HUDEP-2 (cell line): ENCODE data around the gene RIPOR2.

Experiments used
- DNase-seq, 76 experiments: peaks; one replicate each; lab custom pipeline; 2025; ENCODE audit not compliant: unreplicated experiment in 76 of 76; lab: John Stamatoyannopoulos, UW

The RIPOR2 gene

DNA sequence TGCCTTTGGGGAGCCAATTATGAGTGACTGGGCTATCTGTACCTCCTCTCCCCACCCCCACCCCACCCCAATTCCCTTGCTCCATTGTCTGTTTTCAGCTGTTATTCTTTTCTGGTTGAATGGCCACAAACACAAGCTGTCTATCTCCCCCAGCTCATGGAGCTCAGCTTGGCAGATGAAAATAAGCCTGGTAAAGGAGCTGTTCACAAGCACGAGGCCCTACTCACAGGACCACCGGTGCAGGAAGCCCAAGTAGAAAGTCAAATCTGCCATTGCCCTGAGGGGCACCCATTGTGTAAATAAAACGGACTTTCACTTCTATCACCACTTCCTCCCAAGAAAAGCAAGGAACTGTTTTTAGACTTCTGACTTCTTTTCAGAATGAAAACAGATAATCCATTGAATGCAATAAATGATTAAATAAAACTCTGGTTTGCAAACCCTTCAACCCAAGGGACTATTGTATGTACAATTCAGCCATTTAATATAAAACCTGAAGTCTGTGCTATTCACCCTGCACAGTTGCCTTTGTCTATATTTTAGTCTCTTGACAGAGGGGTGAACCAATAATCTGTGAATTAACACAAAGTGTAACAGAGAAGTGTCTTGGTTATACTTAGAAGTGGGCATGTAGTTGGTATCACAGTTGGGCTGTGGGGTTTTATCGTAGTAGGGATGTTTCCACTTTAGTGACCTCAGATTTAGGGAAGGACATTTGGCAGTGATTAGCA is 27.7 kb downstream of the RIPOR2 start:
- DNase-seq: no peak

DNA sequence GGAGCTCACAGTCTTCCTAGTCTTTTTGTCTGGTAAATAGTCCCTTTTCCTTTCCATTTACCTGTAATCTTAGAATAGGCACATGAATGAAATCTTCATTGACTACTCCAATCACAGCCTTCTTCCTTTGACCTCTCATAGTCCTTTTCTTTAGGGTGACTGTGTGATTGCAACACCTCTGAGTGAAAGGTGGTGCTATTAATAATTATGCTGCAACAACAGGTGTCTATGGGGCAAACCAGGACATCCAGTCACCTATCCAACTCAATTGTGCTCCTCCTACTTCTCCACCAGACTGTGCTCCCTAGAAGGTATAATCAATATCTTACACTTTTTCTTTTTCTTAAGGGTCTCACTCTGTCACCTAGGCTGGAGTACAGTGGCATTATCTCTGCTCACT is 29.4 kb downstream of the RIPOR2 start:
- no peak for DNase-seq

DNA sequence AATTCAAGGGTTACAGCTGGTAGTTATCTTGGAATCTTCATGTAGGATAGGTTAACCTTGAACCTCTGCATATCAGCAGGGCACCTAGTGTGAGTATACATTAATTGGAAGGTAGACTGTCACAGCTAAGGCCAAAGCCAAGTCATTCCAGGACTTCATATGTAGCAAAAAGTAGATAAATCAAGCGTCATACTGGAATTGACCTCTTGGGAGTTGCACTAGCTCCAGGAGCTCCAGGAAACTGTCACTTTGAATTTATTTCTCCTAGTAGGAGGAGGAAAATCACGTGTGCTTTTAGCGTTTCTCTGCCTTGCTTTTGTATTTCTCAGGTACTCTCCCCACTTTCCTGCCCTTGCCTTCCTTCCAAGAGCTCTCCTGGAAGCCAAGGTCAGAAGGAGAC is 30.3 kb downstream of the RIPOR2 start:
- DNase-seq: no peak

DNA sequence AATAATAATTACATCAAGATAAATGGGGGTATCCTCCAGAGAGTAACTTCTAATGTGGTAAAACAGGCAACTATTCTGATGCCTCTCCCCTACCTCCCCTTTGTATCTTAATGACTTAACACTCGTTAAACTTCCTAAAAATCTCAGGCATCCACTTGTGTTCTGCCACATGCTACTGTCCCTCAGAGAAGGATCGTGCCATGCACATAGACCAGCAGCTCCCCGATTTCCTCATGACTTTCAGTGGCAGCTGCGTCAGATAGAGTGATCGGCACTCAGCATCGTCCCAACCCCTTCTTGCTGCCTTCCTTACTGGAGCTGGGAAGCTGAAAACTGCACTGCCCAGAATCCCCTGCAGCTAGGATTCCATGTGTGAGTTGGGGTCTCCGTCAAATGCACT is 32.1 kb downstream of the RIPOR2 start:
- DNase-seq: no peak

DNA sequence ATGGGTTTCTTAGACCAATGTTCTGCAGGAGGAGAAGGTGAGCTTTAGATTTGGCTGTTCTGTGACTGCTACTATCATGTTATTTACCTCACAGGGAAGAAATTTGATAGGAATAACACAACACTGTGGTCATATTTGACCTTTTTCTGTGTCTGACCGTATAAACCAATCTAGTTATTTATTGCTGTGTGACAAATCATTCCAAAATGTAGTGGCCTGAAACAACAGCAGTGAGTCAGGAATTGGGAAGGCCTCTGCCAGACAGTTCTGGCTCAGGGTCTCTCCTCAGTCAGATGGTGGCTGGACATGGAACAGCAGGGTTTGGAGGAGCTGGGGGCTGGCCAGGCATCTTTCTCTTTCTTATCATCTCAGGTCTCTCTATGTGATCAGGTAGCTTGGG is 33.0 kb downstream of the RIPOR2 start:
- DNase-seq: no peak

DNA sequence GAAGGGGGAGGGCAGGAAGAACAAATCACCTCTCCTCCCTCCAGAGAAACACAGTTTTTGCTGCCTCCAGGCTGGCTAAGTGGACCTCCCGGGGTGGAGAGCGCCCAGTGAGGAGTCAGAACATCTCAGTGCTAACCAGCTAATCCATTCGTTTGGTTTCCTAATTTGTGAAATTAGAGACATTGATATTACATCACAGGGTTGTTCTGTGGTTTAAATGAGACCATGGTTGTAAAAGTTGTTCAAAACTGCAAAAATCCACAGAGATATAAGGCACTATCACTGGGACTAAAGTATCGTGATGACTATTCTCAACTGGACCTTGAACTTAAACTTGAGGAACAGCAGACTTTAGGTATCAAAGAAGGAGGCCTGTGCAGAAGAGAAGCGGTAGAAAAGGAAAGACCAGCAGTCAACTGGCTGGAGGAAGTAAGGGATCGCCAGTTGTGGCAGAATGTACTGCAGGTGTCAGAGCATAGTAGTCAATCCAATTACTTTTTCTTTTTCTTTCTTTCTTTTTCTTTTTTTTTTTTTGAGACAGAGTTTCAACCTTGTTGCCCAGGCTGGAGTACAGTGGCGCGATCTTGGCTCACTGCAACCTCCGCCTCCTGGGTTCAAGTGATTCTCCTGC is 33.9 kb downstream of the RIPOR2 start:
- DNase-seq: no peak

DNA sequence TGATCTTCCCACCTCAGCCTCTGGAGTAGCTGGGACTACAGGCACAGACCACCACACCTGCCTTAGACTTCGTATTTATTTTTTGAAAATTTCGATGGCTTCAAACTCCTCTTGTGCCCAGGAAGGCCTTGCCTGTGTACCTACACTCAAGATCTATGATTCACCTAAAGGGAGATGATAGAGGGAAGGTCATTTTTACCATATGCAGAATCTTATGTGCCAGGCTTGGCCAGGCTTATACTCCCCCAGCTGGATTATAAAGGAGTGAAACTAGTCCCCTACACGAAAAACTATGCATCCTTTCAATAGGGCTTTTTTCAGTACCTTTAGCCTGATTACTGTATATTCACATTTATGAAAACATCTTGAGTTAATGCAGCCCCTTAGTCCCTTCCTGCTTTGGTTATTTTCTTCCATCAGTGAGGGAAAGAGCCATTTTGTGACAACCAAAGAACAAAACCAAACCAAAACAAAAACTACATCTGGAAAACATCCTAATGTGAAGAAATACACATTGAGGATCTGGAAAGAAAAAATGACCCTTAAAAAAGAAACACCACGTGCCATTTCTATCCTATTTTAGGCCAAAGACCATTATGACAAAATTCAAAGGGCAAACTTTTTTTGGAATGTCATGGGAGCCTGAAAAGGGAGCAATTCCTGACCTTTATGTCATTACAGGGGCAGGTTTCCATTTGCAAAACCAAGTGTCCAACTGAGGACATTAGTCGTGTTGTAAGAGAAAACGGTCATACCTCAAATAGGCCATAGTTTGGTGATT is 34.7 kb downstream of the RIPOR2 start:
- no peak for DNase-seq

DNA sequence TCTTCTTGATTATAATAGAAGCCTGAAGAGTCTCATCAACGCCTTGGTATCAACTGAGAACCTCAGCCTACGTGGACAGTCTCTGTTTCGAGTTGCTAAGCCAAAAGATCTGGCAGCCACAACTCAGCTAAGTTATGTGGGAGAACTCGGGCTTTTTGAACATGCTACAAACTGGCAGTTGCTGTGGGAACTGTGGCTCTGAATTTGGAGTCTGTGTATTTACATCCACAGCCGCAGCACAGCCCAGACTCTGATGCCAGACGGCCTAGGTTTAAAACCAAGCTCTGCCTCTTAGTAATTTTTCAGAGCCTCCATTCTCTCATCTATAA is 35.8 kb downstream of the RIPOR2 start:
- DNase-seq: no peak

DNA sequence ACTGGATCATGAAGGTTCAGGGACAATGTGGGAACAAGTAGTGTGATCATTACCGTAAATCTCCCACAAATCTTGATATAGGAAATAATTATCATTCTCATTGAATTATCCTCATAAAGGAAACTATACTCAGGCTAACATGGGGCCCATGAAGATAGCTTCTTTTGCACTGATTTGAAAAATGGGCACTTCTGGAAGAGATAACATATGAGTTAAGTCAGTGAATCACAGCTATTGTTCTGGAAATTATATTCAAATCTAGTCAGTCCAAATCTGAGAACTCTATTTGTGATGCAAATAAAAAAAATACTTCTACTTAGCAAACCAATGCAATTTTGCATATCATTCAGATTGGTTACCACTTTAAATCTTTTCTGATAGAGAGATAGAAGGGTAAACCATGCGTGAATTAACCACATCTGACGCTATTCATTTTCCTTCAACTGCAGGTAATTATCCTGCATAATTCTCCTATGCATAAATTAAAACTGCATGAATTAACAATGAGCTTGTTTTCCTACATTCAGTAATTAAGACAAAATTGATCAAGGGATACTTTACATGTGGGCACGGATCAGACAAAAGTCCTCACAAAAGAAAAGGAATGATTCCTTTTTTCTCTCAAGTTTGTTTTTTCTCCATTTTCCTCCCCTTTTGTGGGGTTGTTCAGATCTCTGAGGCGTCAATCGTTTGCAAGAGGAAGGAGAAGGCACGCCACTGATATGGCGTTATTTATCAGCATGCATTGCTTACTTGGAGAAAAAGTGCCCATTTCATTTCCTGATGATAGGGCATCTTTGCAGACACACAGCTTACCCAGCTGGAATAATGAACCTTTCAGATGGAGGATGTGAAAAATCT is 36.4 kb downstream of the RIPOR2 start:
- no peak for DNase-seq

DNA sequence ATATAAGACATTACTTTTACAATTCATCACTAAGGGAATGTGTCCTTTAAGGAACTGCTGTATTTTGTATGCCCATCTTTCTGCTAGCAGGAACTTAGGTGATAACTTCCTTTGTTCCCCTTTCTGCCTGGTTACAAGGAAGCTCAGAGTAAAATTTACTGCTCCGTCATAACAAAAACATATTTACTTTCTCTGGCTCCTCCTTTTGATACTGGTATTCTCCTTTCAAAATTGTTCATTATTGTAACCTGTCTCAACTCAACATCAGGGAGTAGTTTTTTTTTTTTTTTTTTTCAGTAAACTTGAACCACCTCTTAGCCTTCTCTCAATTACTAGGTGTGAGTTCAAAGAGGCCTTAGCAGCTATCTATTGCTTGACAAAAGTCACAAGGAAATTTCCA is 37.1 kb downstream of the RIPOR2 start:
- no peak for DNase-seq

DNA sequence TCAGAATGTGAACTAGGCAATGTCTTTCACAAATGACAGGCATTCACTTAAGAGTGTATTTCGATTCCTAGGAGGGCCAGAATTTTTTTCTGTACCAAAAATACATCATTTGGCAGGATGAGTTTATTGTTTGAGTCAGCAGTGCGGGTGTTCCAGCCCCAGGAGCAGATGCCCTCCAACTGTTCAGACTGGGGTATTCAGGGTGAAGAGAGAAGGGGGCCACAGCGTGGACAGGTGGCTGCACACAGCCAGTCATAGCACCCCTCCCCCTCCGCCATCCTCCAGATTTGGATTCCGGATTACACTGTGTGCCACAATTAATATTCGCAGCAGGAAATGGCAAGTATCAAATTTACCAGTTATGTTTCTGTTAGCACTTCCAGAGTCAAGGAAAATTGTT is 38.6 kb downstream of the RIPOR2 start:
- no peak for DNase-seq

DNA sequence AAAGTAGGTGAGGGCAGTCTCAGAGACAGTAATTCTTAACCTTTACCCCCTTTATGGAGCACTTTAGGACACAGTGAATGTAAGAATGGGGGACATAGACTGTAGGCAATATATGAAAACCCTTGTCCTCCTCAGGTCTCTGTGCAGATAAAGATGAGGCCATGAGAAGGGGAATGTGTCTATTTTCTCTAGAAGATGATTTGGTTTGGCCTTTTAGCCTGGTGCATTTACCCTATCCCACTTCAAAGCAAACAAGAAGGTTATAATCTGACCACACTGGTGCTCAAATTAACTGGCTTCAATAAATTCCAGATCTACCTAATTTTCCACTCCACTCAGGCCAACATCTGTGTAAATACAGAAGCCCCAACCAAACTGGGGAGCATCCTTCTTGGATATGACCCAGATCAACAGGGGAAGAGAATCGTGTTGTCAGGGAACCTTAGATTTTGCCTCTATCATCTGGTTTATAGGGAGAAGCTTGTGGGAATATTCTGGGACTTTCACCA is 42.4 kb downstream of the RIPOR2 start:
- no peak for DNase-seq

DNA sequence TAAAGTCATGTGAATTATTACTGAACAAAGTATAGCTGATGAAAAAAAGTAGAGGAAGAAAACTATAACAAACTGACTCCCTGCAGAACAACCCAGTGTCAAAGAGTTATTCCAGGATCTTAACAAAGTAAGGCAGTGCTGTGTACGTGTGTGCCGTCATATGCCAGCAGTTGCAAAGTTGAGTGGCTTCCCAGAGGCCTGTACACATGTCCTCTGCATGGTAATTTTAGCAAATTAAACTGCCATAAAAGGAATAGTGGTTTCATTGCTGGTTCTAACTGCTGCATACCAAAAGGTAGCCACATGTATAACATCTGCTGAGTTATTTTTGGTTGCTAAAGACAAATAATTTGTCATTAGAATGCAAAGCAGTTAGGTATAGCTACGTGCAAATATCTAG is 44.8 kb downstream of the RIPOR2 start:
- no peak for DNase-seq

DNA sequence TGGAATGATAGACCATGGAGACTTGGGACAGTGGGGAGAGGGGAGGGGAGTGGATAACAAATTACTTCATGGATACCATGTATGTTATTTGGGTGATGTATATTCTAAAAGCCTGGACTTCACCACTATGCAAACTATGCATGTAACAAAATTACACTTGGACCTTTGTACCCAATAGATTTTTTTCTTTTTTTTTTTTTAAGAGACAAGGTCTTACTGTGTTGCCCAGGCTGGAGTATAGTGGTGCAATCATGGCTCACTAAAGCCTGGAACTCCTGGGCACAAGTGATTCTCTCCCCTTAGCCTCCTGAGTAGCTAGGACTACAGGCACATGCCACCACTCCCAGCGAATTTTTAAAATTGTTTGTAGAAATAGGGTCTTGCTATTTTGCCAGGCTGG is 45.3 kb downstream of the RIPOR2 start:
- no peak for DNase-seq

DNA sequence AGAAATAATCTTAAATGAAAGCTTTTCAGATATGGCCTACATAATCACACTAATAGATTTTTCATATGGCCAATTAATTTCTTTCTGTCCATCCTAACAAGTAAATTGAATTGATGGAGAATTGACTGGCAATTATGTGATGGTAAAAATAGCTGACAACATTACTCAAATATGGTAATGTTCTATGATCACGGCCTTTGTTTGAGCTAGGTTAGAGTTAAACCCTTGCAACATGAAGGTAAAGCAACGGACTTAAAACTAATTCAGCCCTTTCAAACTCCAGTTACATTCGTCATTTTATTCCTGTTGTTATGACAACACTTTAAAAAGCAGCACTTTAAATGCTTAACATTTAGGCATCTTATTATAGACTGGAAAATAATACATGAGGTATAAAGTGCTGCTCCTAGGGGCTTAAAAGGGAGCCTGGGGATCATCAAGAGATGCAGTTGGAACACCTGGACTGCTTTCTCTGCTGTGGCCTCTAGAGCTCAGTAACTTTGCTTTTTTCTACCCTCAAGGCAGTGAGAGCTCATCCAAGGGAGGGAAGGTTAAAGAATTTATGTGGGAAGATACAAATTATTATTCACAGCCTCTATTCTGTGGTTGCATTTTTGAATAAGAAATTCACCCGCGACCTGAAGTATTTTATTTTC is 46.9 kb downstream of the RIPOR2 start:
- DNase-seq: no peak

DNA sequence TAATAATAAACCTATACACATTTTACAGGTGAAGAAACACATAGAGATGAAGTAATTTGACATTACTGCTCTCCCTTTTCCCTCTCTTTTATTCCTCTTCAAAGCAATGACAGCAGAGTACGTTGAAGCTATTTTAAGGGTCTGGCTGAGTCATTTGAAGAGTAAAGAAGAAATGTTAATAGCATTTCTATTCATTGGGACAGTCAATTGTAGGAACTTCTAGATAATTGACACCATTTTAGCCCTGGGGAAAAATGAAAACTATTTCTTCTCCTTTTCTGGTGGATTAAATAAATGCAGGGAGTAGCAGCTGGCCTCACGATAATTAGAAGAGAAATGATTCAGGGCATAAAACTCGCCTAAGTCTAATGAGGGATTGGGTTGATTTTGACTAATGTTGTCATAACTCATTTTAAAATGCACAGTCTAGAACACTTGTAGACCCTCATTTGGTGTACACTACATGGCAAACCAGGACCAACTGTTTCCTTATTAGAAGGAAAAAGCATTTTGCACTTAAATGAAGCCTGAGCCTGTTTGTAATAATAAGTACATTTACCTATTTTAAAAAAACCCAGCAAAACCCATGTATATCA is 48.1 kb downstream of the RIPOR2 start:
- DNase-seq: no peak

DNA sequence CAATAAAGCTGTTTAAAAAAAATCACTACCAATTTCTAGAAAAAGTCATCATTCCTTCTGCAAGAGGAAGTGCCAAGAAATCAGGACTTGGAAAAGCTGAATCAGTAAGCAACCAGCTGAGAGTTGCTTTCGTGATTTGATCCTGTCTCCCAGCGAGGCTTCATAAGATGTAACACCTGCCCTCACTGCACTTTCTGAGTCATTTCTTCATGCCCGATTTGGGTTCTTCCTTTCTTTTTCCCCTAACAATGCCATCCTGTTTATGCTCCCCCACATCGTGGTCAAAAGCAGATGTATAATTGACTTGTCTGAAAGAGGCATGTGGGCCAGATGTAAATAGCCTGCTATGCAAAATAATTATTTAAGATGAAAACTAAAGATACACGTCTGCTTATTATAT is 52.1 kb downstream of the RIPOR2 start:
- DNase-seq: no peak

DNA sequence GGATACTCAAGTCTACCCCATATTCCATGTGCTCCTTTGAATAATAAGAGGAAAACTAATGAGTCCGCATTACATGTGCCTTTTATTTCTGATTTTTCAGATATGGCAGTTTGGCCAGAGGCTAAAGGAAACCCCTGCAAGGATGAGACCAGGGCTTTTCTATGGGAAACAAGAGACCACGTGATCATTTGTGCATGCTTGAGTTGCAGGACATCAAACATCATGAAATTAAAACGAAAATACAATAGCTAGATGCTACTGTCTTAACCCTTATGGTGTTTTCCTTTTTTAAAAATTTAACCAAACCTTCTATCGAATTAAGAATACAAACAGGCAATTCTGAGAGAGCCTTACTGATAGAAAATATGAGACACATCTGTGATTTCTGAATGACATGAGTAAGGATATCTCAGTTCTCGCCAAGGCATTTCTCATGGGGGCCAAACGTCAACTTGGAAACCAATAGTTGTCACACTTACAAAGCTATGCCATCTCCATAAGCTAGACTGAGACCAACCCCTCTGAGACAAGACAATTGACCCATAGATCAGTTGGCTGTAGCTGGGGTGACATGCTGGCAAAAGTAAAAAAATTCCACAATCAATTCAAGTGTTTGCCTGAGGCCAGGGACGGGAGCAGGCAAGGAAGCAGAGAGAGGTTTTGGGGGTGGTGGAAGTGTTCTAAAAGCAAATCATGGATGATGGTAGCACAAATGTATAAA is 52.8 kb downstream of the RIPOR2 start:
- DNase-seq: no peak

DNA sequence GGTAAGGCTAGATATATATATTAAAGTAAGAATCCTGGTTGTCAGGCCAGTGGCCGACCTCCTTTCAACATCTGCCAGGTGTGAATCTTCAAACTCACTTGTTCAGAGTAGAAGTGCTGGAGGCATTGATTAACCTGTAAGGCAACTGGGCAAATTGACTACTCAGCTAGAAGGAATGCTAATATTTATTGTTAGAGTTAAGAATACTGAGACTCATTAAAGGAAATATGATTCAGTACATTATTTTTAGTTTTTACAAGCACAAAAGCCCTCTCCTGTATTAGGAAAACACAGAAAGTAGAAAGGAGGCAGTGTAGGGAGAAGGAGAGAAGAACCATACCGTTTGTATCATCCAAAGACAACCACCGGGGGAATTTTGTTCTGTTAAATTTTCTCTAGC is 53.5 kb downstream of the RIPOR2 start:
- DNase-seq: no peak
